ENCODE results near the gene CPSF2.

GRCh38 chr14:92215579-92215978 lies 93.8 kb downstream of the CPSF2 start:
- TF ChIP-seq, protein P1, sequence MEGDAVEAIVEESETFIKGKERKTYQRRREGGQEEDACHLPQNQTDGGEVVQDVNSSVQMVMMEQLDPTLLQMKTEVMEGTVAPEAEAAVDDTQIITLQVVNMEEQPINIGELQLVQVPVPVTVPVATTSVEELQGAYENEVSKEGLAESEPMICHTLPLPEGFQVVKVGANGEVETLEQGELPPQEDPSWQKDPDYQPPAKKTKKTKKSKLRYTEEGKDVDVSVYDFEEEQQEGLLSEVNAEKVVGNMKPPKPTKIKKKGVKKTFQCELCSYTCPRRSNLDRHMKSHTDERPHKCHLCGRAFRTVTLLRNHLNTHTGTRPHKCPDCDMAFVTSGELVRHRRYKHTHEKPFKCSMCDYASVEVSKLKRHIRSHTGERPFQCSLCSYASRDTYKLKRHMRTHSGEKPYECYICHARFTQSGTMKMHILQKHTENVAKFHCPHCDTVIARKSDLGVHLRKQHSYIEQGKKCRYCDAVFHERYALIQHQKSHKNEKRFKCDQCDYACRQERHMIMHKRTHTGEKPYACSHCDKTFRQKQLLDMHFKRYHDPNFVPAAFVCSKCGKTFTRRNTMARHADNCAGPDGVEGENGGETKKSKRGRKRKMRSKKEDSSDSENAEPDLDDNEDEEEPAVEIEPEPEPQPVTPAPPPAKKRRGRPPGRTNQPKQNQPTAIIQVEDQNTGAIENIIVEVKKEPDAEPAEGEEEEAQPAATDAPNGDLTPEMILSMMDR (CRISPR knock-in tag; IDR thresholded peaks at IDR 0.05) = no peak
- TF ChIP-seq, protein P2, sequence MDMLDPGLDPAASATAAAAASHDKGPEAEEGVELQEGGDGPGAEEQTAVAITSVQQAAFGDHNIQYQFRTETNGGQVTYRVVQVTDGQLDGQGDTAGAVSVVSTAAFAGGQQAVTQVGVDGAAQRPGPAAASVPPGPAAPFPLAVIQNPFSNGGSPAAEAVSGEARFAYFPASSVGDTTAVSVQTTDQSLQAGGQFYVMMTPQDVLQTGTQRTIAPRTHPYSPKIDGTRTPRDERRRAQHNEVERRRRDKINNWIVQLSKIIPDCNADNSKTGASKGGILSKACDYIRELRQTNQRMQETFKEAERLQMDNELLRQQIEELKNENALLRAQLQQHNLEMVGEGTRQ (IDR thresholded peaks at IDR 0.05; ENCODE audit: low read depth, low read length) = no peak
- TF ChIP-seq, protein P2 (CRISPR knock-in tag; IDR thresholded peaks at IDR 0.05; ENCODE audit: borderline replicate concordance) = no peak
- no peak for TF ChIP-seq ESRRA (CRISPR knock-in tag; IDR thresholded peaks at IDR 0.05; ENCODE audit: low read depth)
- no peak for TF ChIP-seq TARDBP (CRISPR knock-in tag; IDR thresholded peaks at IDR 0.05)
- TF ChIP-seq, protein P3, sequence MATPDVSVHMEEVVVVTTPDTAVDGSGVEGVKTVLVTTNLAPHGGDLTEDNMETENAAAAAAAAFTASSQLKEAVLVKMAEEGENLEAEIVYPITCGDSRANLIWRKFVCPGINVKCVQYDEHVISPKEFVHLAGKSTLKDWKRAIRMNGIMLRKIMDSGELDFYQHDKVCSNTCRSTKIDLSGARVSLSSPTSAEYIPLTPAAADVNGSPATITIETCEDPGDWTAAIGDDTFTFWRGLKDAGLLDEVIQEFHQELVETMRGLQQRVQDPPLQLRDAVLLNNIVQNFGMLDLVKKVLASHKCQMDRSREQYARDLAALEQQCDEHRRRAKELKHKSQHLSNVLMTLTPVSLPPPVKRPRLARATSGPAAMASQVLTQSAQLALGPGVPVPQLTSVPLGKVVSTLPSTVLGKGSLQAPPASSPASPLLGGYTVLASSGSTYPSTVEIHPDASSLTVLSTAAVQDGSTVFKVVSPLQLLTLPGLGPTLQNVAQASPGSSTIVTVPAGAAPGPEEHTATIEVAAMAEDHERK (CRISPR knock-in tag; IDR thresholded peaks at IDR 0.05; ENCODE audit: low read depth) = no peak
- TF ChIP-seq KDM1A (CRISPR knock-in tag; IDR thresholded peaks at IDR 0.05) = no peak
- no peak for TF ChIP-seq IRF1 (CRISPR knock-in tag; IDR thresholded peaks at IDR 0.05; ENCODE audit: low read depth)
- no peak for TF ChIP-seq REST (IDR thresholded peaks at IDR 0.05; ENCODE audit: borderline replicate concordance in 1 of 2, low read depth in 1 of 2, low read length in 2 of 2)
- no peak for TF ChIP-seq POLR2G (IDR thresholded peaks at IDR 0.05; ENCODE audit: low read depth, low read length)
- no peak for TF ChIP-seq YY1 (IDR thresholded peaks at IDR 0.05; ENCODE audit: insufficient read depth, insufficient replicate concordance, low read depth, low read length)
- TF ChIP-seq HOXA7 (CRISPR knock-in tag; IDR thresholded peaks at IDR 0.05) = no peak
- TF ChIP-seq HNF4A (CRISPR knock-in tag; IDR thresholded peaks at IDR 0.05) = no peak
- no peak for TF ChIP-seq SATB2 (CRISPR knock-in tag; IDR thresholded peaks at IDR 0.05)
- no peak for TF ChIP-seq FOXJ3 (CRISPR knock-in tag; IDR thresholded peaks at IDR 0.05; ENCODE audit: borderline replicate concordance)
